ENCODE measurements around the gene NAA10. TPM values are rescaled to one million over a fixed set of nuclear protein-coding genes. Genes with fewer than 3 reads are reported as not detected.

The NAA10 gene
- total RNA-seq (10 to 100 TPM; 56.4 to 89.1 (median 85.5) TPM), polyA plus RNA-seq (100 to 1,000 TPM; 123 to 174 (median 168) TPM)
- long read RNA-seq, donor 1, transcript NAA10-208 (8 exons, 1,772 nt) = major isoform, 30 of 51 reads
- long read RNA-seq, donor 1, partial matches to known transcripts = 14 of 51 reads
- long read RNA-seq, donor 1, other reads (novel, unspliced or antisense) = 0 of 51 reads
- long read RNA-seq, donor 2, transcript NAA10-208 (8 exons, 1,772 nt) = major isoform, 27 of 32 reads
- long read RNA-seq, donor 2, partial matches to known transcripts = 0 of 32 reads
- long read RNA-seq, donor 2, other reads (novel, unspliced or antisense) = 0 of 32 reads

DNA sequence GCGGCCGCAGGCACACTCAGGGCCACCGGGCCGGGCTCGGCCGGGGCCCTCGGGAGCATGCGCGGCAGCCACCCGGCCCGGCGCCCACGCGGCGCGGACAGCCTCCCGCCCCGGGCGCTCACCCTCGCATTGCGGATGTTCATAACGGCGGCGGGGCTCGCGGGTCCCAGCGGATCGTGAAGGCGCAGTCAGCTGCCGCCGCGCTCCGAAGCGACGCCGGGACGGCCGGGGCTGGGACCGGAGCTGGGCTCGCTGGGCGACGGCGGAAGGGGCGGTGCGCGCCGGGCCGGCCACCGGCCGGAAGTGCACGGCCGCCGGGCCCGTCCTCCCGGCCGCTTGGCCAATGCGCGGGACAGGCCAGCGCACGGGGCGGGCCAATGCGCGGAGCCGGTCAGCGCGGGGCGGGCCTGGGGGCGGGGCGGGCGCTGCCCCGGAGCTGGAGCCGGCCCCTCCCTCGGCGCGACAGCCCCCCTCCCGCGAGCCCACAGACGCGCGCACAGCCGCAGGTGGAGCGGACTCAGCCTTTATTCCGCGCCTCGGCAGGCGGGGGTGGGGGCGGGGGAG, at the start of gene NAA10:
Gene NAA10, minus strand, starts transcription at position 276 of the 564 bp plus-strand sequence. Its CDS starts 133 bp downstream, at position 143.
- Histone ChIP-seq H3K27me3 (replicated peaks in 1 of 7) (peaks cover 0 to 9% (median 0%) of the 10 kb centered on the region in 7 donors), H3K4me3 (peak within 1 kb of the TSS; percentile 49 to 93 (median 67)), H3K4me1 (peaks cover 5 to 55% (median 31%) of the 10 kb centered on the region in 6 donors), H3K36me3 (peaks cover 0 to 60% (median 9%) of the 10 kb centered on the region in 6 donors), H3K9me3 (no peaks in the 10 kb centered on the region), H3K27ac (peak within 1 kb of the TSS in 7 of 8 donors; percentile 46 to 89 (median 78))
- 0 to 13% (median 0%) methylated on average over 11 to 84 of the region's 87 CpGs for WGBS, 5 donors
- TF ChIP-seq POLR2AphosphoS5 (IDR thresholded peaks at IDR 0.05) = peak; percentile 60 to 69 (median 61)
- peak in 1 of 3 donors; percentile 27 for TF ChIP-seq POLR2A (IDR thresholded peaks at IDR 0.05)
- no peak for TF ChIP-seq CTCF (IDR thresholded peaks at IDR 0.05 in 8 of 11, conservative IDR thresholded peaks at IDR 0.05 in 3 of 11)
- intact Hi-C loops (cut with DNase I; ENCODE audit: low total_unique reads) = no loop called here
- DNase-seq = peak; percentile 91

GRCh38 chrX:153983321-153983801, 48.5 kb upstream of the NAA10 start:
- Histone ChIP-seq H3K27me3 (replicated peaks in 1 of 7) (peaks cover 0 to 21% (median 0%) of the 10 kb centered on the region in 7 donors), H3K4me1 (peaks cover 23 to 68% (median 54%) of the 10 kb centered on the region in 6 donors), H3K9me3 (no peaks in the 10 kb centered on the region), H3K36me3 (peaks cover 0 to 4% (median 0%) of the 10 kb centered on the region in 6 donors), H3K4me3 (no peak overlapping the region), H3K27ac (peak overlapping the region in 7 of 8 donors; percentile 8 to 90 (median 83))
- intact Hi-C loops (cut with DNase I; ENCODE audit: low total_unique reads) = no loop called here
- 54 to 77% (median 60%) methylated on average over 6 to 12 of the region's 12 CpGs for WGBS, 5 donors
- TF ChIP-seq CTCF (IDR thresholded peaks at IDR 0.05 in 8 of 11, conservative IDR thresholded peaks at IDR 0.05 in 3 of 11) = no peak
- no peak for TF ChIP-seq POLR2A (IDR thresholded peaks at IDR 0.05)
- TF ChIP-seq POLR2AphosphoS5 (IDR thresholded peaks at IDR 0.05) = no peak
- peak; percentile 76 for DNase-seq

DNA sequence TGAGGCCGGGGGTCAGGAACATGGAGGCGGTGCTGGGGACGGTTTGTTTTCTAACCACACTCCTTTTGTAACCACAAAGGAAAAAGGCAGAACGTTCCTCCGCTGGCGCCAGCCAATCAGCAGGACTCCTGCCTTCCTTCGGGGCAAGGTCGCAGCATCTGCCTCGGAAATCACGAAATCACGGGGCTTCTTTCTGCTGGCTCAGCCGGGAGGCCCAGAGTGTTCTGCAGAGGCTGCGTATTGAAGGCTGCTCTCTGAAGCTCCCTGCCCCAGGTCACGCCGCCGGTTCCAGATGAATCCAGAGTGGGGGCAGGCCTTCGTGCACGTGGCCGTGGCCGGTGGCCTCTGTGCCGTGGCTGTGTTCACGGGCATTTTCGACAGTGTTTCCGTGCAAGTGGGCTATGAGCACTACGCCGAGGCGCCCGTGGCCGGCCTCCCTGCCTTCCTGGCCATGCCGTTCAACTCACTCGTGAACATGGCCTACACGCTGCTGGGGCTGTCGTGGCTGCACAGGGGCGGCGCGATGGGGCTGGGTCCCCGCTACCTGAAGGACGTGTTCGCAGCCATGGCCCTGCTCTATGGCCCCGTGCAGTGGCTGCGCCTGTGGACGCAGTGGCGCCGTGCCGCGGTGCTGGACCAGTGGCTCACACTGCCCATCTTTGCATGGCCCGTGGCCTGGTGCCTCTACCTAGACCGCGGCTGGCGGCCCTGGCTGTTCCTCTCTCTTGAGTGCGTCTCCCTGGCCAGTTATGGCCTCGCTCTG, 47.1 kb upstream of the NAA10 start:
- peak; percentile 61 to 78 (median 69) for TF ChIP-seq POLR2AphosphoS5 (IDR thresholded peaks at IDR 0.05)
- TF ChIP-seq CTCF (IDR thresholded peaks at IDR 0.05 in 8 of 11, conservative IDR thresholded peaks at IDR 0.05 in 3 of 11) = no peak
- Histone ChIP-seq H3K4me1 (peaks cover 23 to 68% (median 54%) of the 10 kb centered on the region in 6 donors), H3K27me3 (replicated peaks in 1 of 7) (peaks cover 0 to 21% (median 0%) of the 10 kb centered on the region in 7 donors), H3K36me3 (peaks cover 0 to 4% (median 0%) of the 10 kb centered on the region in 6 donors), H3K9me3 (no peaks in the 10 kb centered on the region), H3K4me3 (peak overlapping the region in 2 of 8 donors; percentile 1 to 54), H3K27ac (peak overlapping the region; percentile 60 to 90 (median 76))
- intact Hi-C loops (cut with DNase I; ENCODE audit: low total_unique reads) = no loop called here
- WGBS, 5 donors = 5 to 69% (median 54%) methylated on average over 12 to 52 of the region's 52 CpGs
- peak; percentile 89 for DNase-seq

Measured in spleen (tissue), 13 donors.